Memory B cell (primary cell): Measurements from ENCODE around the gene ZNF587B.
"Not testable (repeated sequence)": the region's sequence is repeated elsewhere in the genome, so short reads cannot be mapped to it uniquely, and the experiment has no call there.

Experiments
- ATAC-seq: fragments of 150-1000 bp; cut with Tn5 transposase; 2 replicates; pipeline ENCODE4 v1.10.0; 2021; ENCODE audit warnings: low read depth, mild to moderate bottlenecking, moderate library complexity
- DNase-seq, 2 donors: peaks; one replicate each; pipeline ENCODE4 v3.0.0; 2022; ENCODE audit warnings: low spot score in 2 of 2
- H3K27ac Mint-ChIP-seq: one replicate; pipeline ENCODE4 v1.8.0; 2022; ENCODE audit warnings: mild to moderate bottlenecking, moderate library complexity, mixed read lengths
- H3K27me3 Mint-ChIP-seq: one replicate; pipeline ENCODE4 v1.8.0; 2022; ENCODE audit warnings: mixed read lengths
- H3K36me3 Mint-ChIP-seq: one replicate; pipeline ENCODE4 v1.8.0; 2022; ENCODE audit warnings: mild to moderate bottlenecking, mixed read lengths
- H3K4me1 Mint-ChIP-seq: one replicate; pipeline ENCODE4 v1.8.0; 2022; ENCODE audit warnings: mixed read lengths
- H3K4me3 Mint-ChIP-seq: one replicate; pipeline ENCODE4 v1.8.0; 2022; ENCODE audit warnings: mild to moderate bottlenecking, moderate library complexity, mixed read lengths
- H3K9me3 Mint-ChIP-seq: one replicate; pipeline ENCODE4 v1.8.0; 2022; ENCODE audit warnings: mixed read lengths

ZNF587B gene

DNA sequence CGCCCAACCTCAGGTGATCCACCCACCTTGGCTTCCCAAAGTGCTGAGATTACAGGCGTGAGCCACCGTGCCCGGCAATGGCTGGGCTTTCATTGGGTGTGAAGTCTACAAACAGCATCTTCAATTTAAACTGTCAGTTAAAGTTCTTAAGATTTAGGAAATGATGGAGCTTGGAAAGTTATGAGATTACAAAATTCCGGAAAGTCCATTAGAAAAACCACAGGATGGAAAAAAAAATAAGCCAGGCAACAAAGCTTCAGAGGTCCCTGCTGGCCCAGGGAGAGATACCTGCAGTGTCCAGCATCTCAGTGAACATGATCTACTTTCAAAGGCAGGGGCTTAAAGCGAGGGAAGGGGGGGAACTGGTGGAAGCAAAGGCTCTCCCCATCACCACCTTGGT, 4.6 kb upstream of the ZNF587B start:
- H3K4me3 Mint-ChIP-seq = no peak overlapping the region
- peaks cover 20% of the 10 kb centered on the region for H3K36me3 Mint-ChIP-seq
- no peak for ATAC-seq
- no peak for DNase-seq
- no peaks in the 10 kb centered on the region for H3K27me3 Mint-ChIP-seq
- H3K9me3 Mint-ChIP-seq = no peaks in the 10 kb centered on the region
- H3K4me1 Mint-ChIP-seq = peaks cover 40% of the 10 kb centered on the region
- H3K27ac Mint-ChIP-seq = no peak overlapping the region

DNA sequence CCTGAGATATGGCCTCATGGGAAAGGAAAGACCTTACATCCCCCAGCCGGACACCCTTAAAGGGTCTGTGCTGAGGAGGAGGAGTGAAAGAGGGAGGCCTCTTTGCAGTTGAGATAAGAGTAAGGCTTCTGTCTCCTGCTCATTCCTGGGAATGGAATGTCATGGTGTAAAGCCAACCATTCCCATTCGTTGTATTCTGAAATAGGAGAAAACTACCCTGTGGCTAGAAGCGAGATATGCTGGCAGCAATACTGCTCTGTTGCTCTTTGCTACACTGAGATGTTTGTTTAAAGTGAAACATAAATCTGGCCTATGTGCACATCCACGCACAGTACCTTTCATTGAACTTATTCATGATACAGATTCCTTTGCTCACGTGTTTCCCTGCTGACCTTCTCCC, 783 bp upstream of the ZNF587B start:
- Mint-ChIP-seq H3K4me1 (peaks cover 14% of the 10 kb centered on the region), H3K4me3 (no peak overlapping the region), H3K36me3 (peaks cover 17% of the 10 kb centered on the region), H3K9me3 (no peaks in the 10 kb centered on the region), H3K27me3 (no peaks in the 10 kb centered on the region), H3K27ac (no peak overlapping the region)
- no peak for DNase-seq
- no peak for ATAC-seq

DNA sequence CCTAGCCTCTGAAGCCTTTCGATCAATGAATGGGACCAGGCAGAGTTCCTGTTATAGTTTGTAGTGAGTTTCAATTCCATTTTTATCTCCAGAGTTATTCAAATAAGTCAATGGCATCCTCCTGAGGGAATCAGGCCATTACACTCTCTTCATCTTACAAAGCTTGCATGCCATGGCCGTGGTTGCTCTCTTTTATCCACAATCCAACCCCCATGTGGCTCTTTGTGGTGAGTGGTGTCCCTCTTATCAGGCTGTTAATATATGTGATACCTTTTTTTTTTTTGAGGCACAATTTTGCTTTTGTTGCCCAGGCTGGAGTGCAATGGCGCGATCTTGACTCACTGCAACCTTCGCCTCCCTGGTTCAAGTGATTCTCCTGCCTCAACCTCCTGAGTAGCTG, 6.9 kb downstream of the ZNF587B start:
- H3K4me1 Mint-ChIP-seq, H3K27ac Mint-ChIP-seq, H3K9me3 Mint-ChIP-seq, DNase-seq, H3K27me3 Mint-ChIP-seq, H3K4me3 Mint-ChIP-seq, ATAC-seq: not testable (repeated sequence)
- H3K36me3 Mint-ChIP-seq = peaks cover 11% of the 10 kb centered on the region

DNA sequence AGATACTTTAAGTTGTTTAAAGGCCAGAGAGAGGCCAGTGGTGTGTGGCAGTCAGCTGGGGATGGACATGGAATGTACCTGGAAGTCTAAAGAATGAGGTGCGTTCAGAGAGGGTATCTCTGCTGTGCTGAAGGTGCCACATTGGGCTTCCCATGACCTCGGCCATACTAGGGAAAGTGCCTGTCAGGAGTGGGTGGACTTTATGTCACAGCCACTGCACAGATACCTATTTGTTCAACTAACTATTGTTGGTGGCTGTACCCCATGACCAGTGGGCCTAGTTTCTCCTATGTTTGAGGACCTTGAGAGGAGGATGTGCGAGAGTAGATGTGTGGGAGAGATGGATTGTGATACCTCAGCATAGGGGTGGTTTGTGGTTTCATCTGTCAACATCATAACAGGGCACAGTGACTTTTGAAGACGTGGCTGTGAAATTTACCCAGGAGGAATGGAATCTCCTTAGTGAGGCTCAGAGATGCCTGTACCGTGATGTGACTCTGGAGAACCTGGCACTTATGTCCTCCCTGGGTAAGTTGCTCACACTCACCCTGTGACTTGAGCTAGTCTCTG, 8.6 kb downstream of the ZNF587B start:
- not testable (repeated sequence) for H3K27me3 Mint-ChIP-seq, ATAC-seq
- H3K36me3 Mint-ChIP-seq = peaks cover 11% of the 10 kb centered on the region

DNA sequence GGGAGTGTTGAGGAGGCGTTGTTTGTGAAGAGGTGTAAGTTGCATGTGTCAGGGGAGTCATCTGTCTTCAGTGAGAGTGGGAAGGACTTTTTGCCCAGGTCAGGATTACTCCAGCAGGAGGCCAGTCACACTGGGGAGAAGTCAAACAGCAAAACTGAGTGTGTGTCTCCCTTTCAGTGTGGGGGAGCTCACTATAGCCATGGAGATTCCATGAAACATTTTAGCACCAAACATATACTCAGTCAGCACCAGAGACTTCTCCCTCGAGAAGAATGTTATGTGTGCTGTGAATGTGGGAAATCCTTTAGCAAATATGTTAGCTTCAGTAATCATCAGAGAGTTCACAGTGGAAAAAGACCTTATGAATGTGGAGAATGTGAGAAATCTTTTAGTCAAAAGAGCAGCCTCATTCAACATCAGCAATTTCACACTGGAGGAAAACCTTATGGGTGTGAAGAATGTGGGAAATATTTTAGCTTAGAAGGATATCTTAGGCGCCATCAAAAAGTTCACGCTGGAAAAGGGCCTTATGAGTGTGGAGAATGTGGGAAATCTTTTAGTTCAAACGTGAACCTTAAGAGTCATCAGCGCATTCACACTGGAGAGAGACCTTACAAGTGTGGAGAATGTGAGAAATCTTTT, 11.1 kb downstream of the ZNF587B start:
- DNase-seq (no peak), ATAC-seq (no peak)
- H3K4me1 Mint-ChIP-seq = peaks cover 2% of the 10 kb centered on the region
- H3K27ac Mint-ChIP-seq = no peak overlapping the region
- H3K4me3 Mint-ChIP-seq = no peak overlapping the region
- H3K9me3 Mint-ChIP-seq = no peaks in the 10 kb centered on the region
- no peaks in the 10 kb centered on the region for H3K27me3 Mint-ChIP-seq
- peaks cover 11% of the 10 kb centered on the region for H3K36me3 Mint-ChIP-seq

More for the DNA sequence above, 8.6 kb downstream of the ZNF587B start:
- not testable (repeated sequence) for DNase-seq, H3K9me3 Mint-ChIP-seq, H3K4me3 Mint-ChIP-seq, H3K4me1 Mint-ChIP-seq
- peak overlapping the region; percentile 78 for H3K27ac Mint-ChIP-seq

DNA sequence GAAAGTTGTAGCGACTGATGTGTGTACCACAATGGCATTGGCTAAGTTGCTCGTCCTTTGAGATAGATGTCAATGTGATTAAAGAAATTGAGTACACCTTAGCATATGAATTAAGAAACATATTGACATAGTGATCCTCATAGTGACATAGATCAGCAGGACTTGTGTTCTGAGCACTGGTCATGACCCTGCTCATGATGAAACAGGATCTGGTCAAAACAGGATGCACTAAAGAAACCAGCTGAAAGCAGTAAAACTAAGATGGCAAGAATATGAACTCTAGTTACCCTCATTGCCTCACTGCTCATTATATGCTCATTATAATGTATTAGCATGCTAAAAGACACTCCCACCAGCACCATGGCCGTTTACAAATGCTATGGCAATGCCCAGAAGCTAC, 17.1 kb downstream of the ZNF587B start:
- not testable (repeated sequence) for H3K9me3 Mint-ChIP-seq, H3K4me3 Mint-ChIP-seq

DNA sequence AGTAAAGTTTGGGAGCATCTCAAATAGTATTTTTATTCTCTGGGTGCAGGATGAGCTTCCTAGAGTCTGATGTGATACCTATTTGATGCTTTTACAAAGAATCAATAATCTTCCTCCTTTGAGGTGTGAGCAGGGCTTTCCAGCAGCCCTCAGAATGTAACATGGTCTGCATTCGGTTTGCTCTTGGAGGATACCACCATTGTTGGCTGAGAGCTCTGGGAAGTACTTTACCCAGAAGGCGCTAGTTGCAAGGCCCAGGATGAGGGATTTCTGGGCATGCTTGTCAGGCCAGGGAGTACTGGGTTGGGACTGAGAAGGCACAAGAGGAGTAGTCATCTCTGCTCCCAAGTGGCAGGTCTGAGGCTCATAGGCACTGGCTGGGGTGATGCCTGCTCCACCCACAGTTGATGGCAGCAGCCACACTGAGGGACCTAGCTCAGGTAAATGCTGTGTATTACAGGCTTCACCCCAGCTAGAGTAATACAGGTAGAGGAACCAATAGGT, 19.1 kb downstream of the ZNF587B start:
- not testable (repeated sequence) for ATAC-seq, H3K27me3 Mint-ChIP-seq, H3K9me3 Mint-ChIP-seq, DNase-seq
- H3K4me3 Mint-ChIP-seq = peak overlapping the region; percentile 97
- peak overlapping the region; percentile 97 for H3K27ac Mint-ChIP-seq
- H3K36me3 Mint-ChIP-seq = peaks cover 12% of the 10 kb centered on the region
- peaks cover 22% of the 10 kb centered on the region for H3K4me1 Mint-ChIP-seq

More for the DNA sequence above, 17.1 kb downstream of the ZNF587B start:
- peaks cover 16% of the 10 kb centered on the region for H3K4me1 Mint-ChIP-seq
- DNase-seq, H3K36me3 Mint-ChIP-seq, H3K27me3 Mint-ChIP-seq, H3K27ac Mint-ChIP-seq, ATAC-seq: not testable (repeated sequence)

DNA sequence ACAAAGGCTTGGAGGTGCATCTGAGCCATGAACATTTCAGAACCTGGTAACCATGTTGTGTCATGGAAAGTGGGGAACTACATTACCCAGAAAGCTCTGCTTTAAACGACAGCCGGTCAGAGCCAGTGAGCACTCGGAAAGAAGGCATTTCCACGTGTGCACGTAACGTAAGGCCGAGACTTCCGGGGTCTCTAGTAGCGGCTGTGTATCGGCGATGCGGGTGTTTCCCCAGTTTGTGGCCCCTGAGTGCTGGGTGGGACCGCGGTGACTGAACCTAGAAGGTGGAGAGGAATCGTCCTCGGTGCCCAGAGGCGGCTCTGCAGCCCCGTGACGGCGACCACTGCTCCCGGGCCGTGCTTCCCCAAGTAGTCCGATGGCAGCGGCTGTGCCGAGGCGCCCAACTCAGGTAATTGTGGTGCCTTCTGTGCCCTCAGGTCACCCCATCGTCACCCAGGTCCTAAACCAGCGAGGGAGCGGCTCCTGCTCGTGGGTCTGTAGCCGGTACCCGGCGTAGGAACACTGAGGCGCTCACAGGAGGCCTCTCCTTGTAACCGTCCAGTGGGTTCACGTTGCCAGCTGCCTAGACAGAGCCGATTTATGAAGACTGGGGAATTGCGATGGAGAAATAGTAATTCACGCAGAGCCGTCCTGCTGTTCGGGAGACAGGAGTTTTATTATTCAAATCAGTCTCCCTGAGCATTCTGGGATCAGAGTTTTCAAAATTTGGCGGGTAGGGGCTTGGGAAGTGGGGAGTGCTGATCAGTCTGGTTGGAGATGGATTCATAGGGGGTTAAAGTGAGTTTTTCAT, 19.8 kb downstream of the ZNF587B start, which contains the start of gene ZNF587:
Gene ZNF587 (plus strand): TSS at position 194 of the 808 bp plus-strand sequence. CDS start 180 bp downstream, at position 374.
- not testable (repeated sequence) for H3K9me3 Mint-ChIP-seq, H3K27me3 Mint-ChIP-seq
- Mint-ChIP-seq H3K4me3 (peak within 1 kb of the TSS; percentile 97), H3K4me1 (peaks cover 22% of the 10 kb centered on the region), H3K36me3 (peaks cover 12% of the 10 kb centered on the region), H3K27ac (peak within 1 kb of the TSS; percentile 97)
- peak; percentile 97 for ATAC-seq
- peak; percentile 72 for DNase-seq

DNA sequence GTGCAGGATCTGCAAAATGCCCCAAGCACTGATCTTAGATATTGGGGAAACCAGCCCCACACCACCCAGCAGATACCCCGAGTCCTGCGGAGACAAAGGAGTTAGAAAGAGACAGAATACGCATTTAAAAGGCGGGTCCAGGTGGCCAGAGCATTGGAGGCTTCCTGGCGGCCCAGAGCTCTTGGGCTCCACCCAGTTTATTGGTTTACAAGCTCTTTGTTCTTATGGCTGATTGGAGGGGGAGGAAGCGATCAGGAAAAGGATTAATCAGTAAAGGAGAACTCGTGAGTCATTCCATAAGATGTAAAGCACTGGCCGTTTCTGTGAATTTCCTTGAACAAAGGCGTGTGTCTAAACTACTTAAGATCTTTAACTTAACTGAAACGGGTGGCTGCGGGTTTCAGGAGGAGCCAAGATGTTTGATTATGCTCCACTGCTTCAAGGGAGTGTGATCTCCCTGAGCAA, 20.5 kb downstream of the ZNF587B start:
- peak overlapping the region; percentile 97 for H3K27ac Mint-ChIP-seq
- peaks cover 13% of the 10 kb centered on the region for H3K36me3 Mint-ChIP-seq
- no peaks in the 10 kb centered on the region for H3K27me3 Mint-ChIP-seq
- peak overlapping the region; percentile 97 for H3K4me3 Mint-ChIP-seq
- no peak for ATAC-seq
- H3K4me1 Mint-ChIP-seq = peaks cover 22% of the 10 kb centered on the region
- H3K9me3 Mint-ChIP-seq = peaks cover 1% of the 10 kb centered on the region
- no peak for DNase-seq

DNA sequence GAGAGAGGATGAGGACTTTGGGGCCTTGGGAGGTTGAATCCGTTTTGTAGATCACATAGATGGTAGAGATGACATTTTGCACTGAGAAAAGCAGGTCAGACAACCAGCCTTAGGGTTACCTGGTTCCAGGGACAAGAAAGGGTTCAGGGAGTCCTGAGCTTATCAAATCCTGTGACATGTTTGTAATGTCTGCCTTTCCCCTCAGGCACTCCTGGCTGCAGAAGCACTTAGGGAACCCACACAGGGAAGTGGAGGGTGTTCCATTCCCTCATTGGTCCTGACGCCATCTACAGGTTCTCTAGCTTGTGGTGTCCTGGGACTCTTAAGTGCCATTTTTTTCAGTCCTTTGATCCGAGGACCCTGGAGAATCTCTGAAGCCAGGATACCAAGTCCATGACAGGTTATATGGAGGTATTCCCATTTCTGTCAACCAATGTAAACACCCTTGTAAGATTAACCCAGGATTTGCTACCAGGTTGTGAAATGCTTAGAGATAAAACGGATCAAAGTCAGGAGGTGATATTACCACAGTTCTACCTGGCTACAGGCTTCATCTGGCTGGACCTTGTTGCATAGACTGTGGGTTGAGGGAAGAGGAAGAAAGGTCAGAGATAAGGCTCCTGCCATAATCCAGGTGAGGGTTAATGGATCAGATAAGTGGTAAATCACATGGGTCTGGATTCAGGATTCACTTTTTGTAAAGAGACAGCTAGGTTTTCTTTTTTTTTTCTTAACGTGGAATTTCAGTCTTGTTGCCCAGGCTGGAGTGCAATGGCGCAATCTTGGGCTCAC, 21.9 kb downstream of the ZNF587B start:
- Mint-ChIP-seq H3K4me1 (peaks cover 27% of the 10 kb centered on the region), H3K36me3 (peaks cover 20% of the 10 kb centered on the region)
- not testable (repeated sequence) for ATAC-seq, H3K9me3 Mint-ChIP-seq, DNase-seq, H3K27ac Mint-ChIP-seq, H3K27me3 Mint-ChIP-seq, H3K4me3 Mint-ChIP-seq

DNA sequence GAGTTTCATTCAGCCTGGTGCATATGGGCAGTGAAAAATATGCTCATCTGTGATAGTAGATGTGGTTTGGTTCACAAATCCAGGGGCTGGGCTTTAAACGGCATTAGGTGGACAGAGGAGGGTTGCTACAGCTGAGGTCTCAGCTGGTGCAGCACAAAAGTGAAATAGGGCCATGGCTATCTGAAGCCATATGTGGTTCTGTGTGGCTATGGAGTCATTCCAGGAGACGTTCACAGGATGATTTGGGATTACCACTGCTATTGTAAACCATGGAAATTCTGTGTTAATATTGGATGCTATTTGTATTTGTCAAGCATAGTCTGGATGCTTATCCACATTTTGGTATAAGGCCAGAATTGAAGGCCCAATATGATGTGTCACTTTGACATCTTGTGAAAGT, 24.0 kb downstream of the ZNF587B start:
- Mint-ChIP-seq H3K4me1 (peaks cover 28% of the 10 kb centered on the region), H3K36me3 (peaks cover 34% of the 10 kb centered on the region)
- not testable (repeated sequence) for ATAC-seq, H3K27ac Mint-ChIP-seq, H3K9me3 Mint-ChIP-seq, H3K4me3 Mint-ChIP-seq, DNase-seq, H3K27me3 Mint-ChIP-seq

DNA sequence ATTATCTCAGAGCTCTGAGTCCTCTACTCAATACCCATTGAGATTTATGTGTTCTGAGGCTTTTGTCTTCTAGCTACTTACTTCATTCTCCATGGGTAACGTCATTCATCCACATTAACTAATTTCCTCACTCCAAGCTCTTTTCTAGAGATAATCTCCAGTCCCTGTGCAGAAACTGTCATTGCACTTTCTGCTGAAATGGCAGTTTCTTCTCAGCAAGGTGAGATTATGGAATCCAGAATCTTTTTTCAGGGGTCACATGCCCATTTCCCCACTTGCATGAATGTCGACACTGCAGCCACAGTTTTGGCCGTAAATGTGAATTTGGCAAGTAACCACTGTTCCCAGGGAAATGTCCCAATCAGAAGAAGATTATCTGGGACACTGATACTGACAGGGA, 32.3 kb downstream of the ZNF587B start:
- ATAC-seq, DNase-seq, H3K27me3 Mint-ChIP-seq, H3K9me3 Mint-ChIP-seq, H3K4me1 Mint-ChIP-seq, H3K27ac Mint-ChIP-seq, H3K4me3 Mint-ChIP-seq: not testable (repeated sequence)
- peaks cover 52% of the 10 kb centered on the region for H3K36me3 Mint-ChIP-seq

DNA sequence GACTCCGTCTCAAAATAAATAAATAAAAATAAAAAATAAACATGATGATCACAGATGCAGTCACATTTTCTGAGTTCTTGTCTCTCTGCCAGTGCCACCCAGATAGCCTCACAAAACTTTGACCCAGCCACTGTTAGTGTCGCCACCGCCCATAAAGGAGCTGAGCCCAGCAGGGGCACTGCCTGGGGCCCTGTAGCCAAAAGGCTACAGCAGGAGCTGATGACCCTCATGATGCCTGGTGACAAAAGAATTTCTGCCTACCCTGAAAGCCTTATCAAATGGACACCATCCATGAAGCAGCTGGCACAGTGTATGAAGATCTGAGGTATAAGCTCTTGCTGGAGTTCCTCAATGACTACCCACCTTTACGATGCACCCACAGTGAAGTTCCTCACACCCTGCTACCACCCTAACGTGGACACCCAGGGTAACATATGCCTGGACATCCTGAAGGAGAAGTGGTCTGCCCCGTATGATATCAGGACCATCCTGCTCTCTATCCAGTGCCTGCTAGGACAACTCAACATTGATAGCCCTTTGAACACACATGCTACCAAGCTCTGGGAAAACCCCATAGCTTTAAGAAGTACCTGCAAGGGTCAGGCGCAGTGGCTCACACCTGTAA, 37.9 kb downstream of the ZNF587B start:
- Mint-ChIP-seq H3K4me3 (no peak overlapping the region), H3K27me3 (no peaks in the 10 kb centered on the region), H3K4me1 (no peaks in the 10 kb centered on the region), H3K9me3 (peaks cover 3% of the 10 kb centered on the region), H3K27ac (no peak overlapping the region), H3K36me3 (peaks cover 35% of the 10 kb centered on the region)
- DNase-seq = no peak
- no peak for ATAC-seq
